HepG2 (cell line): ENCODE data around the gene SPIRE1. TPM values are rescaled to one million over a fixed set of nuclear protein-coding genes. Genes with fewer than 3 reads are reported as not detected.
A peak's percentile ranks its signal among the peaks of the same experiment; 100 is the strongest.

Experiments used
- ATAC-seq: fragments of 200-7000 bp; cut with Tn5 transposase; 3 replicates; pipeline ENCODE4 v1.9.1; 2020; ENCODE audit warnings: mild to moderate bottlenecking, moderate library complexity
- BruUV-seq: library from RNA; stranded (reverse); fragments of 400-500 nt; replicated peaks from 2 replicates; lab custom pipeline; 2021; lab: Mats Ljungman, UMichigan
- CTCF ChIA-PET: fragments of 300-600 bp; formaldehyde crosslinking; extraction: SDS; loops from one replicate; lab custom pipeline; 2021; ENCODE audit warnings: low total read pairs, inconsistent platforms, low intra/inter-chr PET ratio; lab: Yijun Ruan, JAX
- POLR2A ChIA-PET: fragments of 350-600 bp; sonication (Branson Sonifier 250); formaldehyde crosslinking; loops from one replicate; lab custom pipeline; 2020; ENCODE audit warnings: antibody characterized with exemption, inconsistent platforms; lab: Yijun Ruan, JAX
- DNase-seq: peaks from one replicate; pipeline ENCODE4 v3.0.0-alpha.2; 2015; ENCODE audit warnings: low spot score
- FAIRE-seq: peaks from 3 replicates; lab custom pipeline; 2011; peaks lifted over from hg19 to GRCh38; lab: Jason Lieb, UNC
- H2AFZ ChIP-seq: one replicate; pipeline ENCODE4 v1.6.1; 2011; ENCODE audit warnings: low read length, inconsistent platforms
- H3K27ac ChIP-seq: fragments of 300-600 bp; 3 replicates; pipeline ENCODE4 v1.8.0; 2011; ENCODE audit warnings: mixed run types, mild to moderate bottlenecking, mixed read lengths, low read length, inconsistent platforms; ENCODE audit not compliant: insufficient read depth; ENCODE audit errors: extremely low read length
- H3K27me3 ChIP-seq, 2 experiments: fragments of 200-600 bp in 1 of 2; 2 replicates in 1 of 2; 3 replicates in 1 of 2; pipeline versions ENCODE4 v1.6.0 to v1.8.0; 2011; ENCODE audit warnings: low read length in 2 of 2, mild to moderate bottlenecking in 2 of 2, moderate library complexity in 2 of 2, inconsistent platforms in 1 of 2; ENCODE audit not compliant: insufficient read depth in 2 of 2, control insufficient read depth in 1 of 2
- H3K36me3 ChIP-seq, 2 experiments: fragments of 200-600 bp in 1 of 2; replicated peaks in 1 of 2; 2 replicates in 1 of 2; 3 replicates in 1 of 2; pipeline versions ENCODE4 v1.5.1 to v1.8.0; 2011; ENCODE audit warnings: low read length in 2 of 2, inconsistent platforms in 1 of 2; ENCODE audit not compliant: insufficient read depth in 2 of 2, control insufficient read depth in 1 of 2
- H3K4me1 ChIP-seq: 2 replicates; pipeline ENCODE4 v1.5.1; 2012; ENCODE audit warnings: low read length, inconsistent platforms; ENCODE audit not compliant: insufficient read depth
- H3K4me2 ChIP-seq: 2 replicates; pipeline ENCODE4 v1.6.0; 2011; ENCODE audit warnings: low read depth, low read length, inconsistent platforms
- H3K4me3 ChIP-seq, 3 experiments: fragments of 200-600 bp in 1 of 3; sonication (generic), shearing (Covaris generic) in 1 of 3; replicated peaks in 1 of 3; 2 replicates each; pipeline ENCODE4 v1.5.1; 2011 to 2016; ENCODE audit warnings: low read length in 3 of 3, inconsistent platforms in 2 of 3, low read depth in 2 of 3, mild to moderate bottlenecking in 2 of 3, control low read depth in 1 of 3, mixed read lengths in 1 of 3; ENCODE audit not compliant: insufficient read depth in 1 of 3
- H3K79me2 ChIP-seq: one replicate; pipeline ENCODE4 v1.6.1; 2011; ENCODE audit warnings: low read length, inconsistent platforms; ENCODE audit not compliant: insufficient read depth
- H3K9ac ChIP-seq: 2 replicates; pipeline ENCODE4 v1.6.0; 2011; ENCODE audit warnings: mild to moderate bottlenecking, low read depth, low read length, inconsistent platforms; ENCODE audit not compliant: insufficient read depth
- H3K9me3 ChIP-seq: 2 replicates; pipeline ENCODE4 v1.5.1; 2012; ENCODE audit warnings: mild to moderate bottlenecking, low read length
- H4K20me1 ChIP-seq: 2 replicates; pipeline ENCODE4 v1.6.0; 2011; ENCODE audit warnings: inconsistent platforms, mild to moderate bottlenecking, low read length, moderate library complexity; ENCODE audit not compliant: insufficient read depth
- ATF3 ChIP-seq: sonication (generic); formaldehyde crosslinking; IDR thresholded peaks from 2 replicates; pipeline ENCODE4 v1.4.0; 2020; ENCODE audit warnings: missing genetic modification reagents
- CREB3 ChIP-seq: sonication (generic); formaldehyde crosslinking; IDR thresholded peaks from 2 replicates; pipeline ENCODE4 v1.5.0; 2020; ENCODE audit warnings: missing genetic modification reagents
- IKZF5 ChIP-seq: IDR thresholded peaks from 2 replicates; pipeline ENCODE4 v1.6.1; 2018; ENCODE audit warnings: missing genetic modification reagents, mild to moderate bottlenecking, missing compliant biosample characterization
- ISX ChIP-seq: sonication (generic); formaldehyde crosslinking; conservative IDR thresholded peaks from 2 replicates; pipeline ENCODE4 v1.5.0; 2020; ENCODE audit warnings: missing genetic modification reagents
- RFX5 ChIP-seq: IDR thresholded peaks from 2 replicates; pipeline ENCODE4 v1.6.1; 2011; ENCODE audit warnings: low read depth, low read length, improper control_type of control experiment
- SMARCC2 ChIP-seq: fragments of 450-650 bp; IDR thresholded peaks from 2 replicates; pipeline ENCODE4 v1.6.1; 2017; ENCODE audit warnings: antibody characterized with exemption, mild to moderate bottlenecking
- SRSF4 ChIP-seq: fragments of 200-400 bp; formaldehyde crosslinking; IDR thresholded peaks from one replicate; pipeline ENCODE4 v1.6.1; 2018; ENCODE audit warnings: mild to moderate bottlenecking, low read depth, low read length, moderate library complexity; ENCODE audit not compliant: poor library complexity, severe bottlenecking
- SRY ChIP-seq: sonication (generic); formaldehyde crosslinking; IDR thresholded peaks from 2 replicates; pipeline ENCODE4 v1.8.0; 2022; ENCODE audit warnings: mild to moderate bottlenecking, missing genetic modification reagents
- STAT5B ChIP-seq: sonication (generic); formaldehyde crosslinking; IDR thresholded peaks from 2 replicates; pipeline ENCODE4 v1.4.0; 2020; ENCODE audit warnings: missing genetic modification reagents
- ZBTB1 ChIP-seq: sonication (generic); formaldehyde crosslinking; IDR thresholded peaks from 2 replicates; pipeline ENCODE4 v1.4.0; 2020; ENCODE audit warnings: missing genetic modification reagents, borderline replicate concordance
- ZBTB2 ChIP-seq: sonication (generic); formaldehyde crosslinking; IDR thresholded peaks from 2 replicates; pipeline ENCODE4 v1.8.0; 2022; ENCODE audit warnings: low read depth, missing genetic modification reagents
- ZNF12 ChIP-seq: sonication (generic); formaldehyde crosslinking; IDR thresholded peaks from 2 replicates; pipeline ENCODE4 v1.5.0; 2020; ENCODE audit warnings: missing genetic modification reagents
- ZNF17 ChIP-seq: sonication (generic); formaldehyde crosslinking; IDR thresholded peaks from 2 replicates; pipeline ENCODE4 v1.5.0; 2020; ENCODE audit warnings: mild to moderate bottlenecking, missing genetic modification reagents
- ZNF263 ChIP-seq: sonication (generic); formaldehyde crosslinking; IDR thresholded peaks from 2 replicates; pipeline ENCODE4 v1.4.0; 2020; ENCODE audit warnings: missing genetic modification reagents
- ZNF276 ChIP-seq: sonication (generic); formaldehyde crosslinking; IDR thresholded peaks from 2 replicates; pipeline ENCODE4 v1.4.0; 2020; ENCODE audit warnings: mild to moderate bottlenecking, low read depth, missing genetic modification reagents
- ZNF597 ChIP-seq: sonication (generic); formaldehyde crosslinking; IDR thresholded peaks from 2 replicates; pipeline ENCODE4 v1.5.0; 2020; ENCODE audit warnings: missing genetic modification reagents
- WGBS: methylation state at CpG from one replicate; pipeline ENCODE4 v1.1.6; 2017; ENCODE audit warnings: low lambda C conversion rate; 5-methylcytosine and 5-hydroxymethylcytosine counted together
- in situ Hi-C: cut with HindIII; loops from 2 replicates; pipeline ENCODE4 v1.10.0; 2017; ENCODE audit warnings: low pct_unique_long_range_greater_than_20kb; ENCODE audit not compliant: extremely low pct_ligation_motif_present
- intact Hi-C: fragments of 100-400 bp; cut with micrococcal nuclease; formaldehyde crosslinking; loops from one replicate; pipeline ENCODE4 v1.10.0; 2022; ENCODE audit not compliant: unreplicated experiment
- polyA plus RNA-seq, 8 experiments: library from polyadenylated mRNA; depleted of rRNA in 3 of 8; stranded (reverse) in 7 of 8; unstranded in 1 of 8; fragments of >200 nt; fragmentation: Illumina TruSeq in 4 of 8; extraction: Trizol in 4 of 8; gene quantifications; 2 replicates each; pipeline versions ENCODE4 v1.2.1 to v1.2.3, GENCODE V29; 2011 to 2016; ENCODE audit warnings: low read depth in 4 of 8, missing spikeins in 1 of 8, mixed read lengths in 1 of 8; ENCODE audit not compliant: insufficient read depth in 1 of 8
- total RNA-seq, 5 experiments: library from RNA; depleted of rRNA; stranded (reverse); fragments of >200 nt; fragmentation: Illumina TruSeq; extraction: Trizol; gene quantifications; 2 replicates each; pipeline ENCODE4 v1.2.3, GENCODE V29; 2016; ENCODE audit warnings: low read depth in 1 of 5

SPIRE1 gene
- total and polyA plus RNA-seq, 2 of the 13 experiments (the other 11 are each of a cell fraction or from before 2014, with no cell fraction given) = 9.9 to 21.3 TPM

- H3K9me3 ChIP-seq = no peaks in the 10 kb centered on the region
- DNase-seq (no peak), FAIRE-seq (no peak), ATAC-seq (no peak)
- peaks cover 59% of the 10 kb centered on the region for H3K4me1 ChIP-seq
- H3K9ac ChIP-seq = no peak overlapping the region
- no TSS peak for BruUV-seq
- no peak overlapping the region for H3K27ac ChIP-seq
- no peak overlapping the region for H3K4me2 ChIP-seq
- CTCF ChIA-PET = no interaction called here
- no peak overlapping the region for H2AFZ ChIP-seq
- H3K79me2 ChIP-seq = no peaks in the 10 kb centered on the region
- intact Hi-C loops = no loop called here
- no peaks in the 10 kb centered on the region for H4K20me1 ChIP-seq
- H3K36me3 ChIP-seq = no peaks in the 10 kb centered on the region
- H3K4me3 ChIP-seq = no peak overlapping the region
- in situ Hi-C loops = no loop called here
- H3K27me3 ChIP-seq = peaks cover 0 to 19% of the 10 kb centered on the region in 2 experiments; a peak in 2 of 5 replicates
- POLR2A ChIA-PET = no interaction called here
- 5% methylated on average over 6 of the region's 6 CpGs for WGBS
- TF ChIP-seq ZBTB1 = no peak
- no peak for TF ChIP-seq ZNF263 (CRISPR knock-in tag)
- no peak for TF ChIP-seq ZNF17 (CRISPR knock-in tag)
- no peak for TF ChIP-seq CREB3 (CRISPR knock-in tag)
- peak; percentile 58; the same call in 1 of the 2 replicates for TF ChIP-seq ATF3 (CRISPR knock-in tag)
- TF ChIP-seq STAT5B (CRISPR knock-in tag) = no peak
- no peak for TF ChIP-seq ZNF276 (CRISPR knock-in tag)
- TF ChIP-seq RFX5 = no peak
- no peak for TF ChIP-seq IKZF5 (CRISPR knock-in tag)
- TF ChIP-seq ZBTB2 (CRISPR knock-in tag) = no peak
- no peak for TF ChIP-seq ZNF597
- no peak for TF ChIP-seq SRSF4
- TF ChIP-seq ISX (CRISPR knock-in tag) = no peak
- no peak for TF ChIP-seq ZNF12 (CRISPR knock-in tag)
- TF ChIP-seq SMARCC2 = no peak
- TF ChIP-seq SRY = no peak
These were observed 254.1 kb downstream of the SPIRE1 start for GRCh38 chr18:12403601-12404506.
